Measurements from ENCODE around the gene LRRC2. TPM values are rescaled to one million over a fixed set of nuclear protein-coding genes. Genes with fewer than 3 reads are reported as not detected.

The LRRC2 gene
- total and polyA plus RNA-seq, 2 of the 13 experiments (the other 11 are each of a cell fraction or from before 2014, with no cell fraction given) = 0.27 to 0.58 TPM

DNA sequence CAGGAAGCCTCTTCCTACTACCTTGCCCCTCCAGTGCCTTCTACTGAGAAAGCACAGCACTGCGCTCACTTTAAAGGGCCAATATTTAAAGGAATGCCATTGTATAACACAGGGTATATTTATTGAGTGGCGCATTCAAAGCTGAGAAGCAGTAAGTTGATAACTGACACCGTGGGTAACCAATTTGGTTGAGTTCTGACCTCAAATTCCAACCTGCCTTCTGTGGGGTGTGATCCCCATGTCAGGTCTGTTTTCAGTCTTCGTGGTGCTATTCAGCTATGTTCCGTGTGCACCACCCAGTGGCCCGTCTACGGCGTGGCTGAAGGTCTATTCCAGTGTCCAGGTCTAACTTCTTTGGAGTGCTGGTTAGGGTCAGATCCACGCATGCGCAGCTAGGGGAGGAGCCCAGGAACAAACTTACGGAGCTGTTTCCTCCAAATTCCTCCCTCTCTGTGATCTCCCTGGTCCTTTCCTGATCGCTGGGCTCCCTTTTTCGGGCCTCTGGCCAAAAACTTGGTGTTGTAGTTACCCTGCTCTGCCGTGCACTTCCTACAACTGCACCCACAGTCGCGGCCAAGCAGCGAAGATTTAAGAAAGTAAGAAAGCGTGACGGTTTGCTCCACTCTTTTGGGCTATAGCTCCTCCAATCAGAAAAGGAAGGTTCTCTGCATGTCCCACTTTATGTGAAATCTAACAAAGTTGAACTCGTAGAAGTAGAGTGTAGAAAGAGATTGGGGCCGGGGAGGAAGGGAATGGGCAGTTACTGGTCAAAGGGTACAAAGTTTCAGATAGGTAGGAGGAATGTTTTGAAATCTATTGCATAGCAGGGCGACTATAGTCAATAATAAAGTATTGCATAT is 7.7 kb downstream of the LRRC2 start (continued):
- no peak for TF ChIP-seq ASH2L (IDR thresholded peaks at IDR 0.05; ENCODE audit: insufficient read length, low read depth, low read length)
- TF ChIP-seq KDM5A (IDR thresholded peaks at IDR 0.05; ENCODE audit: borderline replicate concordance, low read length) = peak; percentile 62; the same call in 1 of the 2 replicates
- TF ChIP-seq ZNF251 (CRISPR knock-in tag; IDR thresholded peaks at IDR 0.05) = no peak
- peak; percentile 71 for TF ChIP-seq ZNF350 (CRISPR knock-in tag; IDR thresholded peaks at IDR 0.05; ENCODE audit: borderline replicate concordance, low read depth)
- TF ChIP-seq SRY (CRISPR knock-in tag; IDR thresholded peaks at IDR 0.05) = no peak
- TF ChIP-seq, protein P1, sequence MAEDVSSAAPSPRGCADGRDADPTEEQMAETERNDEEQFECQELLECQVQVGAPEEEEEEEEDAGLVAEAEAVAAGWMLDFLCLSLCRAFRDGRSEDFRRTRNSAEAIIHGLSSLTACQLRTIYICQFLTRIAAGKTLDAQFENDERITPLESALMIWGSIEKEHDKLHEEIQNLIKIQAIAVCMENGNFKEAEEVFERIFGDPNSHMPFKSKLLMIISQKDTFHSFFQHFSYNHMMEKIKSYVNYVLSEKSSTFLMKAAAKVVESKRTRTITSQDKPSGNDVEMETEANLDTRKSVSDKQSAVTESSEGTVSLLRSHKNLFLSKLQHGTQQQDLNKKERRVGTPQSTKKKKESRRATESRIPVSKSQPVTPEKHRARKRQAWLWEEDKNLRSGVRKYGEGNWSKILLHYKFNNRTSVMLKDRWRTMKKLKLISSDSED (CRISPR knock-in tag; IDR thresholded peaks at IDR 0.05) = no peak
- peak; percentile 55; the same call in 1 of the 2 replicates for TF ChIP-seq LCORL (IDR thresholded peaks at IDR 0.05)
- TF ChIP-seq LCORL (CRISPR knock-in tag; IDR thresholded peaks at IDR 0.05) = peak; percentile 48; the same call in 1 of the 2 replicates
- peak; percentile 26; the same call in 1 of the 2 replicates for TF ChIP-seq DMAP1 (CRISPR knock-in tag; IDR thresholded peaks at IDR 0.05)
- 0 out of 2 replicates have a peak, but pooled peaks have one; percentile 8 for TF ChIP-seq MED1 (CRISPR knock-in tag; IDR thresholded peaks at IDR 0.05)
- TF ChIP-seq MAFG (CRISPR knock-in tag; IDR thresholded peaks at IDR 0.05) = no peak
- TF ChIP-seq RFXANK (CRISPR knock-in tag; IDR thresholded peaks at IDR 0.05) = 0 out of 2 replicates have a peak, but pooled peaks have one; percentile 50
- peak; percentile 62; the same call in 1 of the 2 replicates for TF ChIP-seq TARDBP (CRISPR knock-in tag; IDR thresholded peaks at IDR 0.05)
- TF ChIP-seq ZNF773 (CRISPR knock-in tag; IDR thresholded peaks at IDR 0.05; ENCODE audit: borderline replicate concordance) = no peak
- TF ChIP-seq RFXAP (CRISPR knock-in tag; IDR thresholded peaks at IDR 0.05; ENCODE audit: borderline replicate concordance) = 0 out of 2 replicates have a peak, but pooled peaks have one; percentile 33
- TF ChIP-seq IRX3 (CRISPR knock-in tag; IDR thresholded peaks at IDR 0.05; ENCODE audit: borderline replicate concordance, low read depth) = no peak
- no peak for TF ChIP-seq ATF7-NPFF (CRISPR knock-in tag; IDR thresholded peaks at IDR 0.05; ENCODE audit: low read depth)
- TF ChIP-seq HNRNPH1 (optimal IDR thresholded peaks at IDR 0.05; ENCODE audit: low read depth, low read length) = no peak
- no peak for TF ChIP-seq FOXA1 (IDR thresholded peaks at IDR 0.05)
- TF ChIP-seq FOXA1 (CRISPR knock-in tag; IDR thresholded peaks at IDR 0.05) = no peak
- no peak for TF ChIP-seq SSRP1 (CRISPR knock-in tag; IDR thresholded peaks at IDR 0.05)
- TF ChIP-seq HMG20A (CRISPR knock-in tag; IDR thresholded peaks at IDR 0.05; ENCODE audit: borderline replicate concordance) = no peak
- TF ChIP-seq FOXK1 (CRISPR knock-in tag; IDR thresholded peaks at IDR 0.05; ENCODE audit: borderline replicate concordance, low read depth) = peak; percentile 17; the same call in 1 of the 2 replicates
- no peak for TF ChIP-seq KMT2A (CRISPR knock-in tag; IDR thresholded peaks at IDR 0.05)
- TF ChIP-seq, protein P2, sequence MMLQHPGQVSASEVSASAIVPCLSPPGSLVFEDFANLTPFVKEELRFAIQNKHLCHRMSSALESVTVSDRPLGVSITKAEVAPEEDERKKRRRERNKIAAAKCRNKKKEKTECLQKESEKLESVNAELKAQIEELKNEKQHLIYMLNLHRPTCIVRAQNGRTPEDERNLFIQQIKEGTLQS (CRISPR knock-in tag; IDR thresholded peaks at IDR 0.05) = no peak
- no peak for TF ChIP-seq NR1H2 (CRISPR knock-in tag; IDR thresholded peaks at IDR 0.05; ENCODE audit: borderline replicate concordance, low read depth)
- no peak for TF ChIP-seq TGIF2 (CRISPR knock-in tag; IDR thresholded peaks at IDR 0.05)
- TF ChIP-seq ZNF337 (CRISPR knock-in tag; IDR thresholded peaks at IDR 0.05; ENCODE audit: borderline replicate concordance, low read depth) = no peak
- no peak for TF ChIP-seq RXRB (CRISPR knock-in tag; IDR thresholded peaks at IDR 0.05; ENCODE audit: borderline replicate concordance)

Data from HepG2 (cell line).